ENCODE results near the gene ARHGEF10L. TPM values are rescaled to one million over a fixed set of nuclear protein-coding genes. Genes with fewer than 3 reads are reported as not detected.
"Not testable (repeated sequence)": the region's sequence is repeated elsewhere in the genome, so short reads cannot be mapped to it uniquely, and the experiment has no call there.

ARHGEF10L gene
- total RNA-seq, 2 experiments from 2014 or later: not detected

- no peak for DNase-seq
- intact Hi-C loops (cut with micrococcal nuclease): no loop called here
- ATAC-seq: no peak
- H3K4me1 Mint-ChIP-seq (ENCODE audit: low read depth): peaks cover 3% of the 10 kb centered on the region
- H3K27me3 Mint-ChIP-seq: peaks cover 10% of the 10 kb centered on the region
- ChIA-PET POLR2A (interaction anchor here (1.2 kb wide), 1 partner anchor 163 kb away, joined by 3 read pairs; no protein-coding TSS in a partner anchor), CTCF (no interaction called here)
- H3K36me3 Mint-ChIP-seq (ENCODE audit: low read depth): no peaks in the 10 kb centered on the region
- no peak overlapping the region for H3K27ac Mint-ChIP-seq
- TF ChIP-seq CTCF (IDR thresholded peaks at IDR 0.05): no peak
- H3K4me3 Mint-ChIP-seq: no peak overlapping the region
- no peaks in the 10 kb centered on the region for H3K9me3 Mint-ChIP-seq
Measured at GRCh38 chr1:17498214-17498613, 41.3 kb upstream of the ARHGEF10L start.

GRCh38 chr1:17502326-17502778, 37.1 kb upstream of the ARHGEF10L start:
- Mint-ChIP-seq H3K4me1 (ENCODE audit: low read depth) (no peaks in the 10 kb centered on the region), H3K4me3 (no peak overlapping the region), H3K36me3 (ENCODE audit: low read depth) (no peaks in the 10 kb centered on the region), H3K27ac (no peak overlapping the region), H3K27me3 (peaks cover 9% of the 10 kb centered on the region), H3K9me3 (no peaks in the 10 kb centered on the region)
- ChIA-PET POLR2A (no interaction called here), CTCF (interaction anchor here (0.6 to 3.4 kb wide), 11 partner anchors 9 to 117 kb away, joined by 3 to 35 read pairs (median 3); no protein-coding TSS in a partner anchor)
- DNase-seq: peak; percentile 78
- TF ChIP-seq CTCF (IDR thresholded peaks at IDR 0.05): peak; percentile 84
- peak; percentile 80 for ATAC-seq
- intact Hi-C loops (cut with micrococcal nuclease): no loop called here

- ChIA-PET POLR2A (no interaction called here), CTCF (interaction anchor here (0.6 to 3.4 kb wide), 8 partner anchors 9 to 116 kb away, joined by 3 to 35 read pairs (median 4); no protein-coding TSS in a partner anchor)
- Mint-ChIP-seq H3K4me1 (ENCODE audit: low read depth) (no peaks in the 10 kb centered on the region), H3K9me3 (no peaks in the 10 kb centered on the region), H3K27me3 (peaks cover 9% of the 10 kb centered on the region), H3K27ac (no peak overlapping the region), H3K4me3 (no peak overlapping the region), H3K36me3 (ENCODE audit: low read depth) (no peaks in the 10 kb centered on the region)
- intact Hi-C loops (cut with micrococcal nuclease): no loop called here
- ATAC-seq (no peak), DNase-seq (no peak)
- no peak for TF ChIP-seq CTCF (IDR thresholded peaks at IDR 0.05)
Measured at GRCh38 chr1:17503146-17503545, 36.4 kb upstream of the ARHGEF10L start.

- POLR2A ChIA-PET; H3K27me3 Mint-ChIP-seq; H3K4me3 Mint-ChIP-seq; H3K27ac Mint-ChIP-seq; H3K4me1 Mint-ChIP-seq (ENCODE audit: low read depth); intact Hi-C loops (cut with micrococcal nuclease); H3K36me3 Mint-ChIP-seq (ENCODE audit: low read depth); ATAC-seq; DNase-seq; H3K9me3 Mint-ChIP-seq: not testable (repeated sequence)
- CTCF ChIA-PET: interaction anchor here (1.8 to 2.4 kb wide), 2 partner anchors 12 to 14 kb away, joined by 6 read pairs; no protein-coding TSS in a partner anchor
Measured at GRCh38 chr1:17507200-17507599, 32.3 kb upstream of the ARHGEF10L start.

- no peaks in the 10 kb centered on the region for H3K9me3 Mint-ChIP-seq
- ATAC-seq: no peak
- CTCF ChIA-PET: interaction anchor here (1.8 to 2.4 kb wide), 2 partner anchors 13 kb away, joined by 6 read pairs; no protein-coding TSS in a partner anchor
Measured at GRCh38 chr1:17507915-17508314, 31.6 kb upstream of the ARHGEF10L start.

More at GRCh38 chr1:17507915-17508314, 31.6 kb upstream of the ARHGEF10L start:
- DNase-seq: no peak
- TF ChIP-seq CTCF (IDR thresholded peaks at IDR 0.05): no peak
- Mint-ChIP-seq H3K27ac (no peak overlapping the region), H3K4me3 (no peak overlapping the region), H3K27me3 (peaks cover 2% of the 10 kb centered on the region), H3K36me3 (ENCODE audit: low read depth) (no peaks in the 10 kb centered on the region), H3K4me1 (ENCODE audit: low read depth) (no peaks in the 10 kb centered on the region)
- intact Hi-C loops (cut with micrococcal nuclease): no loop called here
- POLR2A ChIA-PET: no interaction called here

Measured in activated CD8-positive, alpha-beta T cell treated with anti-CD3 and anti-CD28 coated beads for 36 hours (primary cell).